ENCODE results near the gene MT2A.
"Not testable (repeated sequence)": the region's sequence is repeated elsewhere in the genome, so short reads cannot be mapped to it uniquely, and the experiment has no call there.

The MT2A gene

GRCh38 chr16:56623184-56623583 lies 14.8 kb downstream of the MT2A start:
- DNase-seq = not testable (repeated sequence)

DNA sequence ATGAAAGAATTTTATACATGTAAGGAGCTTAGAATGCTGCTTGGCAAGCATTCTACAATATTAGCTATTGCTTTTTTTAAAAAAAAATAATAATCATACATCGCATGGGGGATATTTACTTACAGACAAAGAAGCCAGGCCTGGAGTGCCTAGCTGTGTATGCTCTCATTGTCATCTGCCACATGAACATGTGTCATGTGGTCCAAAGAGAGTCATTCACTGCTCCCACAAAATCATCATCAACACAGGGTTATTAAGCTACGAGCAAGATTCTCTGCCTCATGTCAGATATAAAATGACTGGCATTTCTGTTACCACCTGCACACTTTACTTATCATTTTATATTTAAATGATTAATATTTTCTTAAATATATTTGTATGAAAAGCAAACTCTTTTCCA lies 15.3 kb downstream of the MT2A start:
- no peak for DNase-seq

DNA sequence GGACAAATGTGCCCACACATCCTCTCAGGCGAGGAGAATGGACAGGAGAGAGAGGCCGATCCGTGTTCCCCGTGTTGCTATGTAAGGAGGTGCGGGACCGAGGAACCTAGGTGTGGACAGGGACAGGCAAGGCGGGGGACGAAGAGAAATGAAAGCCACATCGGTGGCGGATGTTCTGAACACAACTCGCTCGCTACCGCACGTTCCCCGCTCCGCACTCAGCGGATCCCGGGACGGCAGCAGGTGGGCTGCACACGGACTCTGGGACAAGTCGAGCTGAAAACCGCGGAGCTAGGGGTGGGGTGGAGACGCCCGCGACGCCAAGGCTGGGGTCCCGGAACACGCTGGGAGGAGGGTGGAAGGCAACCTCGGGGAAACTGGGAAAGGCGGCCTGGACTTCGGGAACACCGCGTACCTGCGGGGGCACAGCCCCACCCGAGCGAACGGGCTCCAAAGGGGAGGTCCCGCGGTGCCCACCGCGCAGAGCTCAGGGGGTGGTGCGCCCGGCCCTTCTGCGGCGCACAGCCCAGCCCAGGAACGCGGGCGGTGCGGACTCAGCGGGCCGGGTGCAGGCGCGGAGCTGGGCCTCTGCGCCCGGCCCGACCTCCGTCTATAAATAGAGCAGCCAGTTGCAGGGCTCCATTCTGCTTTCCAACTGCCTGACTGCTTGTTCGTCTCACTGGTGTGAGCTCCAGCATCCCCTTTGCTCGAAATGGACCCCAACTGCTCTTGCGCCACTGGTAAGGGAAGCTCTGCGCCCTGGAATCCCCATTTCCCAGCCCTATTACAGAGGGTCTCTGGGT lies 17.0 kb downstream of the MT2A start, which contains the start of gene MT1E:
Gene MT1E, plus strand, starts transcription at position 642 of the 803 bp plus-strand sequence. Its CDS starts 71 bp downstream, at position 713.
- DNase-seq = peak; percentile 40

- DNase-seq = no peak
These were observed 17.7 kb downstream of the MT2A start for GRCh38 chr16:56625943-56626654.

GRCh38 chr16:56626685-56627084 lies 18.3 kb downstream of the MT2A start:
- no peak for DNase-seq

GRCh38 chr16:56628486-56629350 lies 20.3 kb downstream of the MT2A start:
- DNase-seq = no peak

- DNase-seq = no peak
These were observed 21.1 kb downstream of the MT2A start for GRCh38 chr16:56629531-56629930.

DNA sequence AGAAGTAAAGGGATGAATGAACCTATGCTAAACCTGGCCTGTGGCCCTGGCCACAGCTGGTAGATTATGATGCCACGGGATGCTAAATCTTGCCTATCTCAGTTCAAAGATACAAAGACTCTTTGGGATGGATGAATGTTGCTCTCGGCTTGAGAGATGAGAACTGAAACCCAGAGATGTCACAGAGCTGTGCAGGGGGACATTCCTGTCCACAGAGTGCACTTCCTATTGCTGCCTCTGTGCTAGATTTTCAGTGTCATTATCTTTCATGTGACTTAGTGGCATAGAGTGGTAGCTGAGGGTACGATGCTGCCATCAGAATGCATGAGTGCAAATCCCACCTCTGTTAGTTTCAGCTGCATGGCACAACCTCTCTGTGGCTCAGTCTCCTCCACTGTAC lies 21.8 kb downstream of the MT2A start:
- DNase-seq = no peak

DNA sequence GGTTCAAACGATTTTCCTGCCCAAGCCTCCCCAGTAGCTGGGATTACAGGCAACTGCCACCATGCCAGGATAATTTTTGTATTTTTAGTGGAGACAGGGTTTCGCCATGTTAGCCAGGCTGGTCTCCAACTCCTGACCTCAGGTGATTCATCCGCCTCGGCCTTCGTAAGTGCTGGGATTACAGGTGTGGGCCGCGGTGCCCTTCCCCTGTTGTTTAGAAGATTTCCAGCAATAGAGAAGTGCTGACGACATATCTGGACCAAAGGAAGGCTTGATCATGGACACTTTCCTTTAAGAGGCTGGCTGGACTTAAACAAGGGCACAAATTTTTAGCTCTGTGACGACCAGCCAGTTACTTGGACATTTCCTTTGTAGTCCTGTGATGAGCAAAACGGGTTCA lies 22.8 kb downstream of the MT2A start:
- DNase-seq = no peak

DNA sequence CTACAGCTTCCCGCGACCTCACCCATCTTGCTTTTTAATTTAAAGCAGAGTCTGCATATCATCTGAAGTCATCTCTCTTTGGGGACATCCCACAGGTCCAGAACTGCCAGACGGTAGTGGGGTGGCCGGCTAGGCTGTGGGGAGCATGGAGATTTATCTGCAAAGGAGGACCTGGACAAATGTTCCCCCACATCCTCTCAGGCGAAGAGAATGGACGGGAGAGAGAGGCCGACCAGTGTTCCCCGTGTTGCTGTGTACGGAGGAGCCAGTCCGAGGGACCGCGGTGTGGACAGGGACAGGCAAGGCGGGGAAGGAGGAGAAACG lies 23.4 kb downstream of the MT2A start:
- no peak for DNase-seq

GRCh38 chr16:56632156-56632847 lies 23.9 kb downstream of the MT2A start, which contains the start of gene MT1M:
TSS of gene MT1M (plus strand) at chr16:56632659. CDS start at chr16:56632732, 73 bp downstream.
- no peak for DNase-seq

DNA sequence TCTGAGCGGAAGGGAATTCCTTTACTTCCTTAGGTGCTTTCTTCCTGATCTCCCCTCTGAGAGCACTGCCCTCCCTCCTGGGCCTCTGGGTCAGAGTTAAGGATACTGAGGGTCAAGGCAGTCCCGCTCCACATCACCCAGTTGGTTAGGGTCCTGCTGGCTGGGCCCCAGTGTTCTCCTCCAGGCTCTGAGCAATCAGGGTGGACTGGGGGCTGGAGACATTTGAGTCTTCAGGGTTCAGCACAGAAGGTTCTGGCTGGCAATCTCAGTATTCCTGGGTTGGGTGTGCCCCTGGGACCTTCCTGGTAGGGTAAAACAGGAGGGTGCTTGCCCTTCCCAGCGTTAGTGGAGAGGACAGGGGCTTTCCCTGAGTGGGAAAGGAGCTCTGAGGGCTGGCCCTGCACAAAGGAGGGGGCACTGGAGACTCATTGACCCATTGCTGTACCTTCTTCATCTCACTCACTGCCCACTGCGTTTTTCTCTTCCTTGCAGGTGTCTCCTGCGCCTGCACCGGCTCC lies 24.5 kb downstream of the MT2A start:
- no peak for DNase-seq

- DNase-seq = no peak
These were observed 25.2 kb downstream of the MT2A start for GRCh38 chr16:56633535-56633934.

- DNase-seq = no peak
These were observed 26.5 kb downstream of the MT2A start for GRCh38 chr16:56634715-56635440.

DNA sequence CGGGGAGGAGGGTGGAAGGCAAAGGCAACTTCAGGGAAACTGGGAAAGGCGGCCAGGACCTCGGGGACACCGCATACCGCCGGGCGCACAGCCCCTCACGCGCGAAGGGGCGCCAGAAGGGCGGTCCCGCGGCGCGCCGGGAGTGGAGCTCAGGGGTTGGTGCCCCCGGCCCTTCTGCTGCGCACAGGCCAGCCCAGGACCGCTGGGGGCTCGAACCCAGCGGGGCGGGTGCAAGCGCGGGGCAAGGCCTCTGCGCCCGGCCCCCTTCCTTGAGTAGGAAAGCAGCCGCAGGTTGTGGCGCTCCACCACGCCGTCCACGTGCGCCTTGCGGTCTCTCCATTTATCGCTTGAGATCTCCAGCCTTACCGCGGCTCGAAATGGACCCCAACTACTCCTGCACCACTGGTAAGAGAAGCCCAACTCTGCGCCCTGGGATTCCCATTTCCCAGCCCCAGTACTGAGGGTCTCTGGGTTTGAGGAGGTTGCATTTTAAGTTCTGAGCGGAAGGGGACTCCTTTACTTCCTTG lies 27.1 kb downstream of the MT2A start:
- no peak for DNase-seq

GRCh38 chr16:56636616-56637413 lies 28.4 kb downstream of the MT2A start:
- DNase-seq = no peak

DNA sequence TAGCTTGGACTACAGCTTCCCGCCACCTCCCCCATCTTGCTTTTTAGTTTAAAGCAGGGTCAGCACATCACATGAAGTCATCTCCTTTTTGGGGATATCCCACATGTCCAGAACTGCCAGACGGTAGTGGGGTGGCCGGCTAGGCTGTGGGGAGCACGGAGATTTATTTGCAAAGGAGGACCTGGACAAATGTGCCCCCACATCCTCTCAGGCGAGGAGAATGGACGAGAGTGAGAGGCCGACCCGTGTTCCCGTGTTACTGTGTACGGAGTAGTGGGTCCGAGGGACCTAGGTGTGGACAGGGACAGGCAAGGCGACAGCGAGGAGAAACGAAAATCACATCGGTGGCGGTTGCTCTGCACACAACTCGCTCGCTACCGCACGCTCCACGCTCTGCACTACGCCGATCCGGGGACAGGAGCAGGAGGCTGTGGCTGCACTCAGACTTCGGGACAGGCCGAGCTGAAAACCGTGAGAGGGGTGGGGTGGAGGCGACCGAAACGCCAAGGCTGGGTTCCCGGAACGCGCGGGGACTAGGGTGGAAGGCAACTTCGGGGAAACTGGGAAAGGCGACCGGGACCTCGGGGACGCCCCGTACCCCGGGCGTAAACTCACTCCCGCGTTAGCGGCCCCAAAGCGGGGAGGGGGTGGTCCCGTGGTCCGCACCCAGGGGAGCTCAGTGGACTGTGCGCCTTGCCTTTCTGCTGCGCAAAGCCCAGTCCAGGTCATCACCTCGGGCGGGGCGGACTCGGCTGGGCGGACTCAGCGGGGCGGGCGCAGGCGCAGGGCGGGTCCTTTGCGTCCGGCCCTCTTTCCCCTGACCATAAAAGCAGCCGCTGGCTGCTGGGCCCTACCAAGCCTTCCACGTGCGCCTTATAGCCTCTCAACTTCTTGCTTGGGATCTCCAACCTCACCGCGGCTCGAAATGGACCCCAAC lies 29.7 kb downstream of the MT2A start, which contains the start of gene MT1A:
Gene MT1A, plus strand, starts transcription at position 853 of the 937 bp plus-strand sequence. Its CDS starts 73 bp downstream, at position 926.
- no peak for DNase-seq

DNA sequence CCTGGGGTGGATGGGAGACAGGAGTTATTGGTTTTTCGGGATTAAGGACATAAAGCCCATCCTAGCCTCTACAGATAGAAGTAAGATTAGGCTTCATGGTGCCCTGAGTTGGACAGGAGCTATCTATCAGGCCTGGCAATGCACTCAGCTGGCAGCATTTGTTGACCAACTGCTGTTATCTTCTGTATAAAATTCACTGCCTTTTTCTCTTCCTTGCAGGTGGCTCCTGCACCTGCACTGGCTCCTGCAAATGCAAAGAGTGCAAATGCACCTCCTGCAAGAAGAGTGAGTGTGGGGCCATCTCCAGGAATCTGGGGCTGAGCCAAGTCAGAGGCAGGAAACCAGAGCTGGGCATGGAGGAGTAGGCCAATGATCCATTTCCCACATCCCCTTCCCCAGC lies 30.7 kb downstream of the MT2A start:
- DNase-seq = no peak

GRCh38 chr16:56640076-56640475 lies 31.7 kb downstream of the MT2A start:
- DNase-seq = no peak
